ELF-1 (cell line): ENCODE measurements around the gene PLCD3.
"Not testable (repeated sequence)": the region's sequence is repeated elsewhere in the genome, so short reads cannot be mapped to it uniquely, and the experiment has no call there.

Source experiments
- DNase-seq: peaks from one replicate; pipeline ENCODE4 v3.0.0-alpha.2; 2016; ENCODE audit warnings: low read depth, low spot score

The PLCD3 gene

GRCh38 chr17:45135192-45135977 lies 3.1 kb upstream of the PLCD3 start, which contains the start of gene ACBD4:
TSS of gene ACBD4 (plus strand) at chr17:45135687. CDS start at chr17:45136145, 458 bp downstream.
- peak; percentile 99 for DNase-seq

- peak; percentile 92 for DNase-seq
Observed at GRCh38 chr17:45132572-45133463, 503 bp upstream of the PLCD3 start.

GRCh38 chr17:45131616-45132319 lies 547 bp downstream of the PLCD3 start:
- DNase-seq, result peak; percentile 81

GRCh38 chr17:45130681-45131615 lies 1.4 kb downstream of the PLCD3 start:
- DNase-seq, result no peak

GRCh38 chr17:45129940-45130680 lies 2.2 kb downstream of the PLCD3 start:
- DNase-seq, result peak; percentile 64

GRCh38 chr17:45129426-45129939 lies 2.8 kb downstream of the PLCD3 start:
- peak; percentile 77 for DNase-seq

- no peak for DNase-seq
Observed at GRCh38 chr17:45128989-45129388, 3.3 kb downstream of the PLCD3 start.

- DNase-seq, result no peak
Observed at GRCh38 chr17:45128331-45128730, 4.0 kb downstream of the PLCD3 start.

- peak; percentile 19 for DNase-seq
Observed at GRCh38 chr17:45127548-45128300, 4.6 kb downstream of the PLCD3 start.

GRCh38 chr17:45127207-45127547 lies 5.1 kb downstream of the PLCD3 start:
- DNase-seq, result no peak

- DNase-seq, result no peak
Observed at GRCh38 chr17:45125509-45125908, 6.8 kb downstream of the PLCD3 start.

GRCh38 chr17:45124797-45125122 lies 7.6 kb downstream of the PLCD3 start:
- not testable (repeated sequence) for DNase-seq

GRCh38 chr17:45123930-45124796 lies 8.2 kb downstream of the PLCD3 start:
- peak; percentile 70 for DNase-seq

GRCh38 chr17:45123076-45123770 lies 9.1 kb downstream of the PLCD3 start:
- DNase-seq, result no peak

GRCh38 chr17:45121055-45121454 lies 11.3 kb downstream of the PLCD3 start:
- no peak for DNase-seq

- no peak for DNase-seq
Observed at GRCh38 chr17:45120558-45120957, 11.8 kb downstream of the PLCD3 start.

GRCh38 chr17:45119964-45120363 lies 12.4 kb downstream of the PLCD3 start:
- DNase-seq, result no peak

GRCh38 chr17:45118691-45119090 lies 13.6 kb downstream of the PLCD3 start:
- DNase-seq, result no peak
